ENCODE measurements around the gene B3GAT3.
A peak's percentile ranks its signal among the peaks of the same experiment; 100 is the strongest.

The B3GAT3 gene

DNA sequence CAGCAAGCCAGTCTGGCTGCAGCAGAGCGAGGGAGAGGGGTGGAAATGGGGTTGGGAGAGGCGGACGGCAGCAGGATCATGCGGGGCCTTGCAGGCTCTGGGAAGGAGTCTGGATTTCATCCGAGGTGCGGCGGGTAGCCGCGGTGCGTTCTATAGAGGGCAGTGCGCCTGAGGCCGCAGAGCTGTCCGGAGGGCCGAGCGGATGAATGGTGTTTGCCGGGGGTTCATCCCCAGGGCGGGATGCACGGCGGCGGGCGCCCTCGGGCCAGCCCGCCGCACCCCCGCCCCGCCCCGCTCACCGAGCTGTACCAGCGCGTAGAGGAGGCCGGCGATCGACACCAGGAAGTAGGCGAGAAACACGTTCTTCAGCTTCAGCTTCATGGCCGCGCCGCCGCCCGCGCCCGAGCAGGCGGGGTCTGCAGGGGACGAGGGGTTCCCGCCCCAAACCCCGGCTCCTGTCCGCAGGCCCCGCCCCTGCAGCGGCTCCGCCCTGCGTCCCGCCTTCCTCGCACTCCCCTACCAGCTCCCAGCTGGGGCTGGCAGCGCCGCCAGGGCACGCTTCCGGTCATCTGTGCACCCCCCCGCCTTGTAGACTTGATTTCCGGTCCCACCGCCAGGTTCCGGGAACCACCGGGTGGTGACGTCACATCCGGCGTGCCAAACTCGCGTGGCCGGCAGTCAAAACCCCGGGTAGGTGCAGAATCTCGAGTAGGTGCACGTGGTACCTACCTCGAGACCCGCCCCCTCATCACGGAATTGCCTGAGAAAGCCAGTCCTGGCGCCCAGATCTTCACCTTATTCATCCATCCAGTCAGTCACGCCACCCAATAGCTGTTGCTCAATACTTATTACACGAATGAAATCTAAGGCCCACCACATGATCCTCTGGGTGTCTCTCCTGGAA is at the start of gene B3GAT3:
B3GAT3 (minus strand) TSS at position 420 of the 904 bp plus-strand sequence; CDS start at position 381, 39 bp downstream.
- peak; percentile 99 for DNase-seq
- H3K27me3 ChIP-seq (ENCODE audit: insufficient read depth, low read depth, severe bottlenecking) = no peaks in the 10 kb centered on the region
- H3K36me3 ChIP-seq = peaks cover 28% of the 10 kb centered on the region
- H3K4me3 ChIP-seq (ENCODE audit: low read depth, low read length) = peak within 1 kb of the TSS; percentile 69
- TF ChIP-seq, protein P1, sequence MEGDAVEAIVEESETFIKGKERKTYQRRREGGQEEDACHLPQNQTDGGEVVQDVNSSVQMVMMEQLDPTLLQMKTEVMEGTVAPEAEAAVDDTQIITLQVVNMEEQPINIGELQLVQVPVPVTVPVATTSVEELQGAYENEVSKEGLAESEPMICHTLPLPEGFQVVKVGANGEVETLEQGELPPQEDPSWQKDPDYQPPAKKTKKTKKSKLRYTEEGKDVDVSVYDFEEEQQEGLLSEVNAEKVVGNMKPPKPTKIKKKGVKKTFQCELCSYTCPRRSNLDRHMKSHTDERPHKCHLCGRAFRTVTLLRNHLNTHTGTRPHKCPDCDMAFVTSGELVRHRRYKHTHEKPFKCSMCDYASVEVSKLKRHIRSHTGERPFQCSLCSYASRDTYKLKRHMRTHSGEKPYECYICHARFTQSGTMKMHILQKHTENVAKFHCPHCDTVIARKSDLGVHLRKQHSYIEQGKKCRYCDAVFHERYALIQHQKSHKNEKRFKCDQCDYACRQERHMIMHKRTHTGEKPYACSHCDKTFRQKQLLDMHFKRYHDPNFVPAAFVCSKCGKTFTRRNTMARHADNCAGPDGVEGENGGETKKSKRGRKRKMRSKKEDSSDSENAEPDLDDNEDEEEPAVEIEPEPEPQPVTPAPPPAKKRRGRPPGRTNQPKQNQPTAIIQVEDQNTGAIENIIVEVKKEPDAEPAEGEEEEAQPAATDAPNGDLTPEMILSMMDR (IDR thresholded peaks at IDR 0.05; ENCODE audit: low read depth, low read length) = no peak
- peak within 1 kb of the TSS; percentile 86 for H3K27ac ChIP-seq
- H3K9me3 ChIP-seq (ENCODE audit: severe bottlenecking) = no peaks in the 10 kb centered on the region

GRCh38 chr11:62671236-62671607 is 49.4 kb upstream of the B3GAT3 start:
- no peaks in the 10 kb centered on the region for H3K27me3 ChIP-seq (ENCODE audit: insufficient read depth, low read depth, severe bottlenecking)
- peaks cover 58% of the 10 kb centered on the region for H3K36me3 ChIP-seq
- H3K4me3 ChIP-seq (ENCODE audit: low read depth, low read length) = peak overlapping the region; percentile 93
- H3K9me3 ChIP-seq (ENCODE audit: severe bottlenecking) = no peaks in the 10 kb centered on the region
- TF ChIP-seq, protein P1 (IDR thresholded peaks at IDR 0.05; ENCODE audit: low read depth, low read length) = no peak
- peak overlapping the region; percentile 88 for H3K27ac ChIP-seq
- DNase-seq = no peak

DNA sequence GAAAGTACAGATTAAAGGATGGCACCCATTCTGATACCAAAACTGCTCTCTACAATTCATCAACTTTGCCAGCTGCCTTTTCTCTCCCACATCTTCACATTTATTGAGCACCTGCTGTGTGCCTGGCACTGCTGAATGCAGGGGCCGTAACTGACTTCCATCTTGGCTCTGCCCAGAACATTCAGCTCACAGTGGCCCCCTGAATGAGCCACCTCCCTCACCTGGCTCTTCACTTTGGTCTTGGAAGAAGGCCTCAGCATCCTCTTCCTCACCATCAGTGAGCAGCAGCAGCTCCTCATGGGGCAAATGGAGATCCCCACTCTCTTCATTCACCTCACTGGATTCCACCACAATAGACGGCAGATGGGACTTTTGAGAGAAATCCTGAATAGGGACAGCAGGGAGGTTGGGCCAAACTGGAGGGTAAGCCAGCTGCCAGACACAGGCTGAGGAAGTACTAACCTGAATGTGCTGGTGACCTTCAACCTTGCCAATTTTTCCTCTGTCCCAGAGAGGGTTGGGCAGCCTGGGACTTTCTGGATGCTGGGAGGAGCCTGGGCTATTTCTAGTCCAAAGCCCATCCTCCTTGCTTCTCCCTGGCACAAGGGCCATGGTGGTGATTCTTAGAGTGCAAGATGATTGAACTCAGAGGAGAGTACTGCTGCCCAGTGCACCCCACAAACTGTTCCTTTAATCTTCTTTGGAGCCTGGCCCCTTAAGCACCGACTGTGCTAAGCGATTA is 47.8 kb upstream of the B3GAT3 start:
- Histone ChIP-seq H3K9me3 (ENCODE audit: severe bottlenecking) (no peaks in the 10 kb centered on the region), H3K36me3 (peaks cover 53% of the 10 kb centered on the region), H3K27me3 (ENCODE audit: insufficient read depth, low read depth, severe bottlenecking) (no peaks in the 10 kb centered on the region), H3K4me3 (ENCODE audit: low read depth, low read length) (peak overlapping the region; percentile 34), H3K27ac (peak overlapping the region; percentile 88)
- TF ChIP-seq, protein P1 (IDR thresholded peaks at IDR 0.05; ENCODE audit: low read depth, low read length) = no peak
- peak; percentile 79 for DNase-seq

GRCh38 chr11:62667460-62667859 is 45.7 kb upstream of the B3GAT3 start:
- H3K27ac ChIP-seq = peak overlapping the region; percentile 87
- DNase-seq = no peak
- H3K9me3 ChIP-seq (ENCODE audit: severe bottlenecking) = no peaks in the 10 kb centered on the region
- no peaks in the 10 kb centered on the region for H3K27me3 ChIP-seq (ENCODE audit: insufficient read depth, low read depth, severe bottlenecking)
- TF ChIP-seq, protein P1 (IDR thresholded peaks at IDR 0.05; ENCODE audit: low read depth, low read length) = no peak
- peaks cover 44% of the 10 kb centered on the region for H3K36me3 ChIP-seq
- no peak overlapping the region for H3K4me3 ChIP-seq (ENCODE audit: low read depth, low read length)

DNA sequence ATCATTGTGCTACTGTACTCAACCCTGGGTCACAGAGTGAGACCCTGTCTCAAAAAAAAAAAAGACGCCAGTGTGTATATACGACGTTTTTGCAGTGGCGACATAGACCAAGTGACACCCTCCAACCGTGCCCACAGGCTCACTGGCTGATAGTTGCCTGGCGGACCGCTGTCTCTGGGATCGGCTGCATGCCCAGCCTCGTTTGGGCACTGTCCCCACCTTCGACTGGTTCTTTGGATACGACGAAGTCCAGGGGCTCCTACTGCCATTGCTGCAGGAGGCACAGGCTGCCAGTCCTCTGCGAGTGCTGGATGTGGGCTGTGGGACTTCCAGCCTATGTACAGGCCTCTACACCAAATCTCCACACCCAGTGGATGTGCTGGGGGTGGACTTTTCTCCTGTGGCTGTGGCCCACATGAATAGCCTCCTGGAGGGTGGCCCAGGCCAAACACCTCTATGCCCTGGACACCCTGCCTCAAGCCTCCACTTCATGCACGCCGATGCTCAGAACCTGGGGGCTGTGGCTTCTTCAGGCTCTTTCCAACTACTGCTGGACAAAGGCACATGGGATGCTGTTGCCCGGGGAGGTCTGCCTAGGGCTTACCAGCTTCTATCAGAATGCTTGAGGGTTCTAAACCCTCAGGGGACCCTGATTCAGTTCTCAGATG is 44.6 kb upstream of the B3GAT3 start:
- TF ChIP-seq, protein P1 (IDR thresholded peaks at IDR 0.05; ENCODE audit: low read depth, low read length) = no peak
- peak overlapping the region; percentile 87 for H3K27ac ChIP-seq

More for the DNA sequence above, 44.6 kb upstream of the B3GAT3 start:
- Histone ChIP-seq H3K36me3 (peaks cover 47% of the 10 kb centered on the region), H3K4me3 (ENCODE audit: low read depth, low read length) (peak overlapping the region; percentile 96), H3K27me3 (ENCODE audit: insufficient read depth, low read depth, severe bottlenecking) (no peaks in the 10 kb centered on the region), H3K9me3 (ENCODE audit: severe bottlenecking) (no peaks in the 10 kb centered on the region)
- no peak for DNase-seq

All from WERI-Rb-1 (cell line).